IMR-90 (cell line): ENCODE measurements around the gene CYB5R3. TPM values are rescaled to one million over a fixed set of nuclear protein-coding genes. Genes with fewer than 3 reads are reported as not detected.

Experiments used
- ATAC-seq: fragments of 200-7000 bp; cut with Tn5 transposase; 2 replicates; pipeline ENCODE4 v1.9.1; 2020; ENCODE audit warnings: low read depth, mild to moderate bottlenecking, moderate library complexity
- BruUV-seq: library from RNA; stranded (reverse); fragments of 400-500 nt; replicated peaks from 2 replicates; lab custom pipeline; 2021; lab: Mats Ljungman, UMichigan
- CTCF ChIA-PET: fragments of 300-600 bp; formaldehyde crosslinking; extraction: SDS; loops from one replicate; lab custom pipeline; 2021; ENCODE audit warnings: antibody characterized with exemption; lab: Yijun Ruan, JAX
- POLR2A ChIA-PET: fragments of 300-600 bp; sonication (Branson Sonifier 250); formaldehyde crosslinking; loops from one replicate; lab custom pipeline; 2022; ENCODE audit warnings: antibody characterized with exemption; ENCODE audit not compliant: unreplicated experiment; lab: Charles Lee
- DNase-seq: peaks from one replicate; pipeline ENCODE4 v3.0.0; 2013
- H2AFZ ChIP-seq: replicated peaks from 2 replicates; pipeline ENCODE3; 2013; ENCODE audit warnings: low read length, mild to moderate bottlenecking; ENCODE audit not compliant: poor library complexity
- H2AK5ac ChIP-seq: 2 replicates; pipeline ENCODE4 v1.6.1; 2013; ENCODE audit warnings: low read depth, low read length, inconsistent platforms
- H2AK9ac ChIP-seq: replicated peaks from 2 replicates; pipeline ENCODE3; 2013; ENCODE audit warnings: mild to moderate bottlenecking, low read depth, low read length, moderate library complexity; ENCODE audit not compliant: poor library complexity
- H2BK120ac ChIP-seq: 2 replicates; pipeline ENCODE4 v1.6.1; 2013; ENCODE audit warnings: low read depth, low read length, inconsistent platforms
- H2BK15ac ChIP-seq: 3 replicates; pipeline ENCODE4 v1.6.1; 2013; ENCODE audit warnings: low read depth, low read length, inconsistent platforms
- H2BK20ac ChIP-seq: 2 replicates; pipeline ENCODE4 v1.6.1; 2013; ENCODE audit warnings: low read depth, mild to moderate bottlenecking, inconsistent platforms, low read length, moderate library complexity
- H2BK5ac ChIP-seq: 2 replicates; pipeline ENCODE4 v1.6.1; 2013; ENCODE audit warnings: mild to moderate bottlenecking, low read depth, low read length, inconsistent platforms; ENCODE audit not compliant: poor library complexity, severe bottlenecking
- H3K14ac ChIP-seq: replicated peaks from 2 replicates; pipeline ENCODE4 v1.6.1; 2013; ENCODE audit warnings: low read depth, low read length, inconsistent platforms
- H3K18ac ChIP-seq: 2 replicates; pipeline ENCODE4 v1.6.1; 2013; ENCODE audit warnings: low read depth, low read length, control low read depth
- H3K23ac ChIP-seq: 2 replicates; pipeline ENCODE4 v1.6.1; 2013; ENCODE audit warnings: low read depth, low read length, inconsistent platforms
- H3K27ac ChIP-seq: 2 replicates; pipeline ENCODE4 v1.5.1; 2013; ENCODE audit warnings: mild to moderate bottlenecking, control low read depth, low read length; ENCODE audit not compliant: insufficient read depth
- H3K27me3 ChIP-seq: 2 replicates; pipeline ENCODE4 v1.6.1; 2013; ENCODE audit warnings: low read length; ENCODE audit not compliant: control insufficient read depth, insufficient read depth
- H3K36me3 ChIP-seq: 2 replicates; pipeline ENCODE4 v1.6.1; 2013; ENCODE audit warnings: low read length, mixed read lengths; ENCODE audit not compliant: control insufficient read depth, insufficient read depth
- H3K4ac ChIP-seq: 2 replicates; pipeline ENCODE4 v1.6.1; 2013; ENCODE audit warnings: low read depth, low read length, inconsistent platforms
- H3K4me1 ChIP-seq: 2 replicates; pipeline ENCODE4 v1.6.1; 2013; ENCODE audit warnings: low read length, mixed read lengths; ENCODE audit not compliant: control insufficient read depth, insufficient read depth
- H3K4me2 ChIP-seq: 2 replicates; pipeline ENCODE4 v1.6.1; 2013; ENCODE audit warnings: low read depth, mild to moderate bottlenecking, control low read depth, low read length, moderate library complexity
- H3K4me3 ChIP-seq: 2 replicates; pipeline ENCODE4 v1.5.1; 2013; ENCODE audit warnings: low read depth, mild to moderate bottlenecking, control low read depth, low read length, moderate library complexity; ENCODE audit not compliant: insufficient read depth
- H3K56ac ChIP-seq: 2 replicates; pipeline ENCODE4 v1.6.1; 2013; ENCODE audit warnings: low read length, inconsistent platforms; ENCODE audit not compliant: insufficient read depth; ENCODE audit errors: extremely low read depth
- H3K79me1 ChIP-seq, 2 experiments: 2 replicates each; pipeline ENCODE4 v1.6.1; 2013; ENCODE audit warnings: low read length in 2 of 2, inconsistent platforms in 1 of 2, low read depth in 1 of 2
- H3K9ac ChIP-seq: 2 replicates; pipeline ENCODE4 v1.6.1; 2013; ENCODE audit warnings: low read depth, low read length, control low read depth
- H3K9me1 ChIP-seq: 2 replicates; pipeline ENCODE4 v1.6.1; 2013; ENCODE audit warnings: low read length, inconsistent platforms; ENCODE audit not compliant: insufficient read depth
- H3K9me3 ChIP-seq: 2 replicates; pipeline ENCODE4 v1.6.1; 2013; ENCODE audit warnings: low read length; ENCODE audit not compliant: control insufficient read depth, insufficient read depth
- H4K20me1 ChIP-seq: 2 replicates; pipeline ENCODE4 v1.6.1; 2013; ENCODE audit warnings: low read length, inconsistent platforms; ENCODE audit not compliant: insufficient read depth
- H4K5ac ChIP-seq: 2 replicates; pipeline ENCODE4 v1.6.1; 2013; ENCODE audit warnings: mild to moderate bottlenecking, low read depth, low read length, control low read depth
- H4K8ac ChIP-seq, 2 experiments: 2 replicates each; pipeline ENCODE4 v1.6.1; 2013; ENCODE audit warnings: low read depth in 2 of 2, low read length in 2 of 2, control low read depth in 1 of 2, inconsistent platforms in 1 of 2
- H4K91ac ChIP-seq: 2 replicates; pipeline ENCODE4 v1.6.1; 2013; ENCODE audit warnings: low read depth, low read length, inconsistent platforms; ENCODE audit not compliant: insufficient read depth
- BHLHE40 ChIP-seq: fragments of 150-350 bp; IDR thresholded peaks from 2 replicates; pipeline ENCODE4 v1.6.1; 2016; ENCODE audit warnings: mild to moderate bottlenecking, low read depth, low read length
- CEBPB ChIP-seq: IDR thresholded peaks from 2 replicates; pipeline ENCODE4 v1.6.1; 2012; ENCODE audit warnings: low read depth, low read length, improper control_type of control experiment
- CHD1 ChIP-seq: IDR thresholded peaks from 2 replicates; pipeline ENCODE4 v1.6.1; 2012; ENCODE audit warnings: low read depth, low read length, improper control_type of control experiment
- CTCF ChIP-seq: conservative IDR thresholded peaks from 2 replicates; pipeline ENCODE4 v1.5.1; 2012; ENCODE audit warnings: mild to moderate bottlenecking, low read depth, low read length, improper control_type of control experiment
- FOS ChIP-seq: fragments of 150-350 bp; IDR thresholded peaks from 2 replicates; pipeline ENCODE4 v1.6.1; 2016; ENCODE audit warnings: low read depth, low read length
- MAZ ChIP-seq: IDR thresholded peaks from 2 replicates; pipeline ENCODE4 v1.6.1; 2012; ENCODE audit warnings: low read depth, mild to moderate bottlenecking, low read length, improper control_type of control experiment, moderate library complexity, borderline replicate concordance
- MXI1 ChIP-seq: IDR thresholded peaks from 2 replicates; pipeline ENCODE4 v1.6.1; 2012; ENCODE audit warnings: low read depth, mild to moderate bottlenecking, low read length, moderate library complexity, borderline replicate concordance
- NFE2L2 ChIP-seq: fragments of 150-350 bp; IDR thresholded peaks from 2 replicates; pipeline ENCODE4 v1.6.1; 2016; ENCODE audit warnings: low read depth, mild to moderate bottlenecking, low read length
- POLR2A ChIP-seq: IDR thresholded peaks from 2 replicates; pipeline ENCODE4 v1.6.1; 2012; ENCODE audit warnings: mild to moderate bottlenecking, low read depth, low read length
- RAD21 ChIP-seq: IDR thresholded peaks from 2 replicates; pipeline ENCODE4 v1.6.1; 2012; ENCODE audit warnings: low read length, improper control_type of control experiment
- RCOR1 ChIP-seq: IDR thresholded peaks from 2 replicates; pipeline ENCODE4 v1.6.1; 2012; ENCODE audit warnings: mild to moderate bottlenecking, low read length, improper control_type of control experiment; ENCODE audit not compliant: insufficient replicate concordance
- RFX5 ChIP-seq: IDR thresholded peaks from 2 replicates; pipeline ENCODE4 v1.8.0; 2012; ENCODE audit warnings: low read depth, mild to moderate bottlenecking, low read length, moderate library complexity
- SMC3 ChIP-seq: fragments of 150-350 bp; IDR thresholded peaks from 2 replicates; pipeline ENCODE4 v1.6.1; 2016; ENCODE audit warnings: low read depth, mild to moderate bottlenecking, antibody characterized with exemption, low read length, moderate library complexity
- USF2 ChIP-seq: fragments of 150-350 bp; IDR thresholded peaks from 2 replicates; pipeline ENCODE4 v1.6.1; 2017; ENCODE audit warnings: mild to moderate bottlenecking, antibody characterized with exemption, low read length, low read depth
- WGBS, 2 experiments: methylation state at CpG; one replicate each; pipeline versions ENCODE4 v1.1.5 to v1.1.7; 2013; ENCODE audit warnings: missing lambda C conversion rate in 2 of 2; ENCODE audit not compliant: insufficient read length in 1 of 2; ENCODE audit errors: extremely low coverage in 2 of 2; 5-methylcytosine and 5-hydroxymethylcytosine counted together
- dilution Hi-C: fragments of 300-500 bp; cut with HindIII; formaldehyde crosslinking; loops from one replicate; pipeline ENCODE4 v1.14.3; 2018; ENCODE audit warnings: low sequenced_read_pairs; ENCODE audit not compliant: unreplicated experiment
- in situ Hi-C: fragments of 300-500 bp; cut with MboI; formaldehyde crosslinking; loops from 3 replicates; pipeline ENCODE4 v1.14.3; 2019; ENCODE audit warnings: low sequenced_read_pairs, inconsistent platforms, mixed read lengths
- intact Hi-C: fragments of 100-400 bp; cut with micrococcal nuclease; formaldehyde crosslinking; loops from 2 replicates; pipeline ENCODE4 v1.10.0; 2022
- polyA plus RNA-seq, 3 experiments: library from polyadenylated mRNA; depleted of rRNA; stranded (reverse); fragments of >200 nt; gene quantifications; 2 replicates each; pipeline ENCODE4 v1.2.3, GENCODE V29; 2012; ENCODE audit warnings: low replicate concordance in 1 of 3
- total RNA-seq: library from RNA; depleted of rRNA; stranded (reverse); fragments of >200 nt; gene quantifications from 2 replicates; pipeline ENCODE4 v1.2.3, GENCODE V29; 2012

Gene CYB5R3
- total and polyA plus RNA-seq, 2 of the 4 experiments (the other 2 are of a cell fraction): 44.1 to 362 TPM

- peaks cover 64% of the 10 kb centered on the region for H4K20me1 ChIP-seq
- no peak overlapping the region for H3K4ac ChIP-seq
- peak overlapping the region; percentile 10 for H2BK5ac ChIP-seq
- H3K36me3 ChIP-seq: no peaks in the 10 kb centered on the region
- H3K4me1 ChIP-seq: peaks cover 42% of the 10 kb centered on the region
- no peaks in the 10 kb centered on the region for H3K9me3 ChIP-seq
- BruUV-seq: no TSS peak
- in situ Hi-C loops (no loop called here), dilution Hi-C loops (no loop called here), intact Hi-C loops (no loop called here)
- H3K18ac ChIP-seq: no peak overlapping the region
- H3K4me3 ChIP-seq: no peak overlapping the region
- H3K9ac ChIP-seq: no peak overlapping the region
- DNase-seq (no peak), ATAC-seq (no peak)
- TF ChIP-seq RAD21 (no peak), RCOR1 (no peak), BHLHE40 (no peak), NFE2L2 (no peak), MAZ (no peak), MXI1 (no peak), POLR2A (no peak), CEBPB (no peak), FOS (no peak), CHD1 (no peak), RFX5 (no peak), USF2 (no peak), SMC3 (no peak), CTCF (no peak)
- no peak overlapping the region for H3K27ac ChIP-seq
- no peak overlapping the region for H2BK20ac ChIP-seq
- H3K56ac ChIP-seq: no peak overlapping the region
- no peak overlapping the region for H4K8ac ChIP-seq
- ChIA-PET POLR2A (interaction anchor here (1.5 kb wide), 1 partner anchor 32 kb away, joined by 4 read pairs; the partner anchor contains the start of gene POLDIP3), CTCF (interaction anchor here (0.6 kb wide), 1 partner anchor 135 kb away, joined by 3 read pairs; no protein-coding TSS in a partner anchor)
- 59% methylated on average over 4 of the region's 16 CpGs; no CpG with 5 or more reads in 1 of the 2 experiments for WGBS, 2 experiments
- no peak overlapping the region for H2BK15ac ChIP-seq
- H2AK9ac ChIP-seq: peak overlapping the region; percentile 15
- no peaks in the 10 kb centered on the region for H3K27me3 ChIP-seq
- peak overlapping the region; percentile 42; the same call in 1 of the 2 replicates for H3K23ac ChIP-seq
- H2BK120ac ChIP-seq: no peak overlapping the region
- H3K9me1 ChIP-seq: peaks cover 28% of the 10 kb centered on the region
- H2AK5ac ChIP-seq: peak overlapping the region; percentile 33; the same call in 1 of the 2 replicates
- peaks cover 4 to 74% of the 10 kb centered on the region in 2 experiments; a peak in 2 of 4 replicates for H3K79me1 ChIP-seq
- H3K4me2 ChIP-seq: peak overlapping the region; percentile 41; the same call in 1 of the 2 replicates
- no peak overlapping the region for H4K5ac ChIP-seq
- no peak overlapping the region for H4K91ac ChIP-seq
- peak overlapping the region; percentile 47 for H2AFZ ChIP-seq
- no peak overlapping the region for H3K14ac ChIP-seq
Observed at GRCh38 chr22:42646569-42647525, 2.3 kb downstream of the CYB5R3 start.
